Stimulated activated CD8-positive, alpha-beta memory T cell treated with anti-CD3 and anti-CD28 coated beads, Interleukin-15, amount 100 ng/mL, for 1 hour (primary cell): Measurements from ENCODE around the gene TMC6.
A peak's percentile ranks its signal among the peaks of the same experiment; 100 is the strongest.
"Not testable (repeated sequence)": the region's sequence is repeated elsewhere in the genome, so short reads cannot be mapped to it uniquely, and the experiment has no call there.

ENCODE experiments used
- DNase-seq: peaks from one replicate; pipeline ENCODE4 v3.0.0-alpha.2; 2020; ENCODE audit warnings: low read depth

Gene TMC6

GRCh38 chr17:78124081-78124835 lies 4.3 kb downstream of the TMC6 start:
- no peak for DNase-seq

- DNase-seq = no peak
Measured at GRCh38 chr17:78123258-78123929, 5.2 kb downstream of the TMC6 start.

GRCh38 chr17:78122931-78123249 lies 5.7 kb downstream of the TMC6 start:
- no peak for DNase-seq

- DNase-seq = no peak
Measured at GRCh38 chr17:78122216-78122930, 6.2 kb downstream of the TMC6 start.

- DNase-seq = no peak
Measured at GRCh38 chr17:78121801-78122215, 6.7 kb downstream of the TMC6 start.

- no peak for DNase-seq
Measured at GRCh38 chr17:78120971-78121800, 7.4 kb downstream of the TMC6 start.

- DNase-seq = no peak
Measured at GRCh38 chr17:78120537-78120936, 8.0 kb downstream of the TMC6 start.

GRCh38 chr17:78118801-78119241 lies 9.7 kb downstream of the TMC6 start:
- no peak for DNase-seq

GRCh38 chr17:78117027-78117981 lies 11.3 kb downstream of the TMC6 start:
- no peak for DNase-seq

- DNase-seq = no peak
Measured at GRCh38 chr17:78116411-78116810, 12.1 kb downstream of the TMC6 start.

GRCh38 chr17:78115803-78116202 lies 12.8 kb downstream of the TMC6 start:
- DNase-seq = not testable (repeated sequence)

GRCh38 chr17:78114831-78115723 lies 13.5 kb downstream of the TMC6 start:
- no peak for DNase-seq

GRCh38 chr17:78113804-78114785 lies 14.5 kb downstream of the TMC6 start:
- no peak for DNase-seq

GRCh38 chr17:78112518-78113471 lies 15.8 kb downstream of the TMC6 start:
- peak; percentile 58 for DNase-seq

GRCh38 chr17:78111727-78112517 lies 16.6 kb downstream of the TMC6 start:
- DNase-seq = no peak

GRCh38 chr17:78111016-78111726 lies 17.4 kb downstream of the TMC6 start:
- DNase-seq = no peak
